Measurements from ENCODE around the gene SHC4.
"Not testable (repeated sequence)": the region's sequence is repeated elsewhere in the genome, so short reads cannot be mapped to it uniquely, and the experiment has no call there.

Gene SHC4

GRCh38 chr15:48963524-48964113 lies at the start of gene SHC4:
Gene SHC4 (minus strand): TSS chr15:48963919. CDS start chr15:48963015, 904 bp downstream.
- peak; percentile 80 for DNase-seq (ENCODE audit: low spot score)

DNA sequence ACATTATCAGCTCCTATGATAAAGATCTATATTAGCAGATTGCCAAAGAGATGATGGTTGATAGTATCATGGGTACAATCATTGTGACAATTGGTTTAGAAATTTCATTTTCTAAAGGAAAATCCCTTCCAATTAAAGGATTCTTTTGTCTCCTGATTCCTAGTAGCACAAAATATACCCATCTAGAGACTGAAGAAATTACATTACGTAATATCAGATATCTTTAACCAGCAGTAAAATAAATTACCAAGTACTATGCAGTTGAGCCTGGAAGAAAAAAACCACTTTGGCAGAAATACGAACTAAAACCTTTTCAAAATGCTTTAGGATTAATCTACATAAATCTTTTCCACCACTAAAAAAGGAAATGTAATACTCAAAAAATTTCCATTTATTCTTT lies 35.6 kb upstream of the SHC4 start:
- DNase-seq (ENCODE audit: low spot score), result no peak

DNA sequence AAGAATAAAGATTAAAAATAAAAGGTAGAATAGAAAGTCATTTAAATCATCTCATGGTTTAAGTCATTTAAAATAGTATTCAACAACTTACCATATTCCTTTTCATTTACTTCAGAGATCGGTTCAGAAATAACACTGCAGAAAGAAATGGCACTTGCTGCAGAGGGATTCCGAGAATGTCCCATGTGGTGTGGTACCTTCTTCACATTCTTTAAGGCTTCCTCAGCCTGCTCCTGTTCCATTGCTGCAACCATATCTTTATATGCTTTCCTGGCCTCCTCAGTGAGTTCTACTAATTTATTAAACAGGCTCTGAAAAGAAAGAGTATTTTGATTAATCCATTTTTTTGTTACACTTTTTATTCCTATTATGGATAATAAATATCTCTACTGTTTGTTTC lies 32.6 kb upstream of the SHC4 start:
- DNase-seq (ENCODE audit: low spot score), result no peak

DNA sequence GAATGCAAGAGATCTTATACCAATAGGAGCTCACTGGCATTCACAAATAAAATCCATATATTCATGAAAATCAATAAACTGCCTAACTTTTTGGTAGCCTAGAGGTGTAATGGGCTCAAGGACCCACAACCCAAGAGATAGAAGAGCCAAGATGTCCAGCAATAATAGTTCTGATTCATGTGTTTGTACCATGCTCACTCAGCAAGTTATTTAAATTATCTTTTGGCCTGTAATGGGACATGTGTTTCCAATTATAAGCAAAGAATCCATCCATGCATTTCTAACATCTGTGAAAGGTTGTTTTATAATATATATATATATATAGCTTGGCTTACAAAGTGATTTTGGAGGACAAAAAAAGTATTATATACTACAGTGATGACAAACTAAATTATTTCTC lies 29.7 kb upstream of the SHC4 start:
- no peak for DNase-seq (ENCODE audit: low spot score)

DNA sequence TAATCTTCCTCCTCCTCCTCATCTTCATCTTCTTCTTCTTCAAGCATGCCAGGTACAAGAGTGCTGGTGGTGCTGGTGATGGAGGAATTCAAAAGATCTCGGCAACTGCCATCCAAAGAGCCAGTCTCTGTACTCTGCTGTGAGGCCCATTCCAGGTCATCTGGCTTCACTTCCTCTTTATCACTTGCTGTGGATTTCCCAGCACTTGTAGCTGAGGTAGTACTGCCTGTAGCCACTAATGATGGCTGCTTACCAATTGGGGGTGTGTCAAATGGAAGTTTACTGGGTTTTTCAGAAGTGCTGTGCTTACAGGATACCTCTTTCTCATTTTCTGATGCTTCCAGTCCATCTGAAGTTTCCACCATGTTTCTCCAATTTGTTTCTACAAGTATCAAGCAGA lies 28.8 kb upstream of the SHC4 start:
- no peak for DNase-seq (ENCODE audit: low spot score)

DNA sequence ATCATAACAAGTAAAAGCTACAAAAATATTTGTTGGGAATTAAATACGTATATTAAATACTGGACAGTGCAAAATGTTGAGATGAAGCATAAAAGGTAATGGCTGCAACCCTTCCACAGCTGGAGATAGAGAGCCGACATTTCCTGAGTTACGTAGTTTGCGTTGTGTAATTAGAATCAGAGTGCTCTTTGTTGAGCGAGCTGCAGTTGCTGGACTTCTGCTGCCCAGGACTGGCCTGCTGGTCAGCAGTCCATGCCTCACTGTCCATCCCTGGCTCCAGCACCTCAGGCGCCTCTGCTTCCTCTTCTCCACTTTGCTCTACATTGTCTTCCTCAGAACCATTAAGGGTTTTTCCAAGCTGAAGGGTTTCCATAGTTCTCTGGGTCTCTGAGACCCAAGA lies 28.4 kb upstream of the SHC4 start:
- DNase-seq (ENCODE audit: low spot score), result no peak

GRCh38 chr15:48989170-48989569 lies 25.5 kb upstream of the SHC4 start:
- no peak for DNase-seq (ENCODE audit: low spot score)

GRCh38 chr15:48987142-48987541 lies 23.4 kb upstream of the SHC4 start:
- DNase-seq (ENCODE audit: low spot score), result no peak

DNA sequence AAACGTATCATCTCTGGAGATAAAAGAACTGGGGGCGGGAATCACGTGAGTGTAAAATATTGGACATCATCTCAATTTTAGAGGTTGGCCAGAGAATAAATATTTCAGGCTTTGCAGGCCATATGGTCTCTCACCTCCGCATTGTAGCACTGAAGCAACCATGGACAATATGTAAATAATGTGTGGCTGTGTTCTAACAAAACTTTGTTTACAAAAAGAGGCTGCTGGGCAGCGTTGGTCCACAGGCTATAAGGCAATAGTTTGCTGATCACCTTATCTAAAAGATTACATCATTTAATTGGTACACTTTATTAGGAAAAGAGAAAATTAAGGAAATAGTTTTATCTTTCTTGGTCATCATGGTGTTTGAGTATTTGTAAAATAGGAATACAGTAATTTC lies 22.5 kb upstream of the SHC4 start:
- peak; percentile 2 for DNase-seq (ENCODE audit: low spot score)

- no peak for DNase-seq (ENCODE audit: low spot score)
Measured at GRCh38 chr15:48985516-48985915, 21.8 kb upstream of the SHC4 start.

- no peak for DNase-seq (ENCODE audit: low spot score)
Measured at GRCh38 chr15:48984811-48985352, 21.2 kb upstream of the SHC4 start.

- no peak for DNase-seq (ENCODE audit: low spot score)
Measured at GRCh38 chr15:48984021-48984710, 20.4 kb upstream of the SHC4 start.

DNA sequence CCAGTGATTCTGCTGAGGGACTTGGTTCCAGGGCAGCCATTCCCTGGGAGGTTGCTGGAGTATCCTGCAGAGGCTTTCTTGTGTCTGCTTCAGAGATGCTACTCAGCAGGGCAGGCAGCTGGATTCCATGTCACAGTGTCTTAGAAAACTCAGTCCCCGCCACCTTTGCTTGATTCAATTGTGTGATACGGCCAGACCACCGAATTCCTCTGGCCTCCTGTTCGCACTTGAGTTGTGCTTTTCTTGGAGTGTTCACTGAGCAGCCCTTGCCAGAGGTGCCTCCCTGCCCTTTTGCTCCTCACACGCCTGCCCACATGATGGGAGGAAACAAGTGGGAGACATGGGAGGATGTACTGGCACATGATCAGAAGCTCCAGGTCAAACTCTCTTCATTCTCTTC lies 19.6 kb upstream of the SHC4 start:
- DNase-seq (ENCODE audit: low spot score), result no peak

GRCh38 chr15:48981941-48982340 lies 18.2 kb upstream of the SHC4 start:
- DNase-seq (ENCODE audit: low spot score), result no peak

- DNase-seq (ENCODE audit: low spot score), result no peak
Measured at GRCh38 chr15:48978638-48979037, 14.9 kb upstream of the SHC4 start.

- DNase-seq (ENCODE audit: low spot score), result no peak
Measured at GRCh38 chr15:48976444-48977088, 12.8 kb upstream of the SHC4 start.

- peak; percentile 64 for DNase-seq (ENCODE audit: low spot score)
Measured at GRCh38 chr15:48975472-48976419, 12.0 kb upstream of the SHC4 start.

GRCh38 chr15:48974882-48975281 lies 11.2 kb upstream of the SHC4 start:
- no peak for DNase-seq (ENCODE audit: low spot score)

DNA sequence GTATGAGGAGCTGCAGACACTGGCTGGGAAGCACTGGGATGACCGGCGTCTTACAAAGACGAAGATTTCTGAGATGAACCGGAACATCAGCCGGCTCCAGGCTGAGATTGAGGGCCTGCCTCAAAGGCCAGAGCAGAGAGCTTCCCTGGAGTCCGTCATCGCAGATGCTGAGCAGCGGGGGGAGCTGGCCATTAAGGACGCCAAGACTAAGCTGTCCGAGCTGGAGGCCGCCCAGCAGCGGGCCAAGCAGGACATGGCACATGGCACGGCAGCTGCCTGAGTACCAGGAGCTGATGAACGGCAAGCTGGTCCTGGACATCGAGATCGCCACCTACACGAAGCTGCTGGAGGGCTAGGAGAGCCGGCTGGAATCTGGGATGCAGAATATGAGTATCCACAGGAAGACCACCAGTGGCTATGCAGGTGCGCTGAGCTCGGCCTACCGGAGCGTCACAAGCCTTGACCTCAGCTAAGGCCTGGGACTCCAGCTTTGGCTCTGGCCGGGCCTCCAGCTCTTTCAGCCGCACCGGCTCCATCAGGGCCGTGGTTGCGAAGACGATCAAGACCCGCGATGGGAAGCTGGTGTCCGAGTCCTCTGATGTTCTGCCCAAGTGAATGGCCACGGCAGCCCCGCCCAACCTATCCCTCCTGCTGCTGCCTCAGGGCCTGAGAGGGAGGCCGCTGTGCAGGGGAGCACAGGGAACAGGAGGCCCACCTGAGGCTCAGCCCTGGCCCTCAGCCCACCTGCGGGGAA lies 9.2 kb upstream of the SHC4 start:
- DNase-seq (ENCODE audit: low spot score), result no peak

- DNase-seq (ENCODE audit: low spot score), result not testable (repeated sequence)
Measured at GRCh38 chr15:48970926-48971325, 7.2 kb upstream of the SHC4 start.

DNA sequence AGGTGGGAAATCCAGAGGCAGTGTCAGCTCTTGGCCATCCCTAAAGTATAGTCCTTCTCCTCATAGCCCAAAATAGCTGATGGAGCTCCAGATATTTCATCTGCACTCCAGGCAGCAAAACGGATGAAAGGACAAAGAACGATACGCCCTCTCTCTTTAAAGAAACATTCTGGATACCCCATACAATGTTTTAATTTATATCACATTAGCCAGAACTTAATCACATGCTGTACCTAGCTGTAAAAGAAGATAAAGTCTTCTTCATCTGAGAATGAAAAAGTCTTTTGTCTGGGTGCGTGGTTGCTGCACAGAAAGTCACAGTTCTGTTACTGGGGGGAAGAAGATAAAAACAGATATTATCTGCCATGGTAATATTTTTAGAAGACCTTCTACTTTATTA lies 4.3 kb upstream of the SHC4 start:
- no peak for DNase-seq (ENCODE audit: low spot score)

Data from SW480 (cell line).